K562 (cell line): ENCODE results near the gene GOLGA8G. TPM values are rescaled to one million over a fixed set of nuclear protein-coding genes. Genes with fewer than 3 reads are reported as not detected.
"Not testable (repeated sequence)": the region's sequence is repeated elsewhere in the genome, so short reads cannot be mapped to it uniquely, and the experiment has no call there.

Source experiments
- ATAC-seq: fragments of 200-7000 bp; cut with Tn5 transposase; 3 replicates; pipeline ENCODE4 v1.9.1; 2020; ENCODE audit warnings: moderate library complexity
- BruUV-seq: library from RNA; stranded (reverse); fragments of 400-500 nt; replicated peaks from 2 replicates; lab custom pipeline; 2021; lab: Mats Ljungman, UMichigan
- CTCF ChIA-PET: fragments of 300-600 bp; formaldehyde crosslinking; extraction: SDS; loops from one replicate; lab custom pipeline; 2021; ENCODE audit warnings: low intra/inter-chr PET ratio; lab: Yijun Ruan, JAX
- POLR2A ChIA-PET: fragments of 300-600, 350-650 bp; sonication (Branson Sonifier 250); formaldehyde crosslinking; extraction: SDS; loops from one replicate; lab custom pipeline; 2021; ENCODE audit warnings: antibody characterized with exemption, inconsistent platforms; lab: Yijun Ruan, JAX
- DNase-seq, 4 experiments: peaks; one replicate each; pipeline versions ENCODE4 v3.0.0 to v3.0.0-alpha.2; 2011 to 2018; ENCODE audit warnings: low spot score in 3 of 4, mixed read lengths in 3 of 4; ENCODE audit errors: extremely low read depth in 1 of 4
- FAIRE-seq: peaks from 2 replicates; lab custom pipeline; 2011; peaks lifted over from hg19 to GRCh38; lab: Jason Lieb, UNC
- H2AFZ ChIP-seq: 2 replicates; pipeline ENCODE4 v1.6.0; 2011; ENCODE audit warnings: low read depth, low read length, control low read depth, inconsistent platforms
- H3K27ac ChIP-seq: fragments of 200-600 bp; 3 replicates; pipeline ENCODE4 v1.8.0; 2011; ENCODE audit warnings: low read depth, mild to moderate bottlenecking, control low read depth, inconsistent platforms, low read length, moderate library complexity, mixed read lengths; ENCODE audit errors: extremely low read depth
- H3K27me3 ChIP-seq, 2 experiments: fragments of 300-600 bp in 1 of 2; 2 replicates in 1 of 2; 3 replicates in 1 of 2; pipeline versions ENCODE4 v1.6.0 to v1.8.0; 2011; ENCODE audit warnings: inconsistent platforms in 2 of 2, low read length in 2 of 2, mild to moderate bottlenecking in 1 of 2, mixed read lengths in 1 of 2, moderate library complexity in 1 of 2; ENCODE audit not compliant: control insufficient read depth in 2 of 2, insufficient read depth in 2 of 2
- H3K36me3 ChIP-seq: fragments of 300-600 bp; 3 replicates; pipeline ENCODE4 v1.8.0; 2011; ENCODE audit warnings: mild to moderate bottlenecking, low read length, inconsistent platforms; ENCODE audit not compliant: control insufficient read depth, insufficient read depth
- H3K4me1 ChIP-seq, 2 experiments: fragments of 200-600 bp in 1 of 2; replicated peaks in 1 of 2; 2 replicates in 1 of 2; 3 replicates in 1 of 2; pipeline versions ENCODE4 v1.5.1 to v1.8.0; 2011; ENCODE audit warnings: inconsistent platforms in 2 of 2, low read length in 2 of 2, mild to moderate bottlenecking in 1 of 2, mixed read lengths in 1 of 2, moderate library complexity in 1 of 2; ENCODE audit not compliant: control insufficient read depth in 2 of 2, insufficient read depth in 2 of 2
- H3K4me2 ChIP-seq: 2 replicates; pipeline ENCODE4 v1.6.1; 2011; ENCODE audit warnings: low read length, control low read depth, inconsistent platforms, mixed read lengths; ENCODE audit not compliant: insufficient read depth
- H3K4me3 ChIP-seq: fragments of 200-600 bp; sonication (generic), shearing (Covaris generic); 2 replicates; pipeline ENCODE4 v1.5.1; 2016; ENCODE audit warnings: control low read depth, inconsistent platforms
- H3K79me2 ChIP-seq: fragments of 200-600 bp; 3 replicates; pipeline ENCODE4 v1.8.0; 2011; ENCODE audit warnings: low read length, inconsistent platforms; ENCODE audit not compliant: control insufficient read depth, insufficient read depth
- H3K9ac ChIP-seq, 2 experiments: 2 replicates each; pipeline versions ENCODE4 v1.6.0 to v1.6.1; 2011; ENCODE audit warnings: low read depth in 2 of 2, low read length in 2 of 2, control low read depth in 1 of 2, inconsistent platforms in 1 of 2, mild to moderate bottlenecking in 1 of 2, mixed read lengths in 1 of 2; ENCODE audit not compliant: insufficient read depth in 1 of 2
- H3K9me1 ChIP-seq: one replicate; pipeline ENCODE4 v1.6.0; 2011; ENCODE audit warnings: inconsistent platforms, mild to moderate bottlenecking, low read length, moderate library complexity; ENCODE audit not compliant: control insufficient read depth, insufficient read depth
- H3K9me3 ChIP-seq: replicated peaks from 2 replicates; pipeline ENCODE4 v1.5.1; 2011; ENCODE audit warnings: low read depth, low read length, inconsistent platforms; ENCODE audit not compliant: control insufficient read depth, insufficient read depth
- H4K20me1 ChIP-seq: replicated peaks from 2 replicates; pipeline ENCODE4 v1.6.1; 2011; ENCODE audit warnings: low read length, inconsistent platforms, mixed read lengths; ENCODE audit not compliant: control insufficient read depth, insufficient read depth
- WGBS: fragments of 100-300 bp; shearing (Covaris generic); methylation state at CpG from one replicate; pipeline ENCODE4 v1.1.6; 2016; ENCODE audit warnings: low coverage, mixed read lengths; ENCODE audit not compliant: insufficient coverage; ENCODE audit errors: missing lambda C conversion rate; 5-methylcytosine and 5-hydroxymethylcytosine counted together
- in situ Hi-C: fragments of 300-500 bp; cut with MboI; formaldehyde crosslinking; loops from 4 replicates; pipeline ENCODE4 v1.15.0; 2018; ENCODE audit warnings: inconsistent platforms, mixed read lengths
- intact Hi-C: fragments of 100-400 bp; cut with micrococcal nuclease; formaldehyde crosslinking; loops from 2 replicates; pipeline ENCODE4 v1.14.2; 2022
- polyA plus RNA-seq, 8 experiments: library from polyadenylated mRNA; depleted of rRNA in 4 of 8; stranded (reverse) in 5 of 8; unstranded in 3 of 8; fragments of >200 nt; fragmentation: Nextera tagmentation in 2 of 8; fragmentation: Illumina TruSeq in 1 of 8; extraction: Ambion mirVana in 2 of 8; extraction: Trizol in 1 of 8; gene quantifications; 2 replicates each; pipeline versions ENCODE4 v1.2.1 to v1.2.3, GENCODE V29; 2011 to 2014; ENCODE audit warnings: inconsistent platforms in 1 of 8, missing spikeins in 1 of 8
- total RNA-seq, 7 experiments: library from RNA; depleted of rRNA in 6 of 7; stranded (reverse); fragments of >200 nt in 6 of 7; fragmentation: Illumina TruSeq in 2 of 7; extraction: Trizol in 2 of 7; gene quantifications; 2 replicates each; pipeline versions ENCODE4 v1.2.1 to v1.2.3, GENCODE V29; 2011 to 2021; ENCODE audit warnings: low replicate concordance in 1 of 7

GOLGA8G gene
- total and polyA plus RNA-seq, 9 of the 15 experiments (the other 6 are each of a cell fraction or from before 2014, with no cell fraction given), result 0.03 to 0.07 (median 0.03) TPM; not detected in 6

- H3K9me3 ChIP-seq, POLR2A ChIA-PET, intact Hi-C loops, DNase-seq, H3K4me3 ChIP-seq, FAIRE-seq, H3K27ac ChIP-seq, H3K4me1 ChIP-seq, H3K27me3 ChIP-seq, H3K4me2 ChIP-seq, H4K20me1 ChIP-seq, H2AFZ ChIP-seq, in situ Hi-C loops, H3K9me1 ChIP-seq, H3K36me3 ChIP-seq, H3K9ac ChIP-seq, BruUV-seq, H3K79me2 ChIP-seq, CTCF ChIA-PET: not testable (repeated sequence)
- peak; percentile 90 for ATAC-seq
- no CpG with 5 or more reads among the region's 11 CpGs for WGBS
Measured at GRCh38 chr15:28515208-28515607, 17.6 kb downstream of the GOLGA8G start.

DNA sequence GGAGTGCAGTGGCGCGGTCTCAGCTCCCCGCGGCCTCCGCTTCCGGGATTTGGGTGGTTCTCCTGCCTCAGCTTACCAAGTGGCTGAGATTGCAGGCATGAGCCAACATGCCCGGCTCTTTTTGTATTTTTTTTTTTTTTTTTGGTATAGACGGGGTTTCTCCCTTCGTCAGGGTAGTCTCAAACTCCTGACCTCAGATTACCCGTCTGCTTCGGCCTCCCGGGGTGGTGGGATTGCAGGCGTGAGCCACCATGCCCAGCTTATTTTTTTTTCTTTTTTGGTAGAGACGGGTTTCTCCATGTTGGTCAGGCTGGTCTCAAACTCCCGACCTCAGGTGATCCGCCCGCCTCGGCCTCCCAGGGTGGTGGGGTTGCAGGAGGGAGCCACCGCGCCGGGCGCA is 18.6 kb downstream of the GOLGA8G start:
- ATAC-seq, CTCF ChIA-PET, POLR2A ChIA-PET, H3K4me3 ChIP-seq, H3K27me3 ChIP-seq, BruUV-seq, H2AFZ ChIP-seq, H3K4me2 ChIP-seq, in situ Hi-C loops, H3K36me3 ChIP-seq, H3K79me2 ChIP-seq, H3K9me3 ChIP-seq, intact Hi-C loops, FAIRE-seq, H4K20me1 ChIP-seq, H3K9ac ChIP-seq, H3K9me1 ChIP-seq, H3K4me1 ChIP-seq, H3K27ac ChIP-seq, DNase-seq: not testable (repeated sequence)
- WGBS, result no CpG with 5 or more reads among the region's 22 CpGs

GRCh38 chr15:28508217-28508889 is 24.4 kb downstream of the GOLGA8G start:
- H3K9me1 ChIP-seq, H4K20me1 ChIP-seq, H3K79me2 ChIP-seq, H3K4me3 ChIP-seq, H3K36me3 ChIP-seq, FAIRE-seq, H3K27me3 ChIP-seq, DNase-seq, POLR2A ChIA-PET, H3K9me3 ChIP-seq, H3K4me1 ChIP-seq, intact Hi-C loops, H3K27ac ChIP-seq, H3K9ac ChIP-seq, CTCF ChIA-PET, in situ Hi-C loops, BruUV-seq, H2AFZ ChIP-seq, H3K4me2 ChIP-seq: not testable (repeated sequence)
- peak; percentile 59 for ATAC-seq
- no CpG with 5 or more reads among the region's 63 CpGs for WGBS

- FAIRE-seq, ATAC-seq, CTCF ChIA-PET, intact Hi-C loops, BruUV-seq, H3K9ac ChIP-seq, DNase-seq, H4K20me1 ChIP-seq, POLR2A ChIA-PET, in situ Hi-C loops, H3K4me1 ChIP-seq, H2AFZ ChIP-seq, H3K9me1 ChIP-seq, H3K36me3 ChIP-seq, H3K79me2 ChIP-seq, H3K9me3 ChIP-seq, H3K4me3 ChIP-seq, H3K27me3 ChIP-seq, H3K27ac ChIP-seq, H3K4me2 ChIP-seq: not testable (repeated sequence)
- WGBS, result no CpG with 5 or more reads among the region's 3 CpGs
Measured at GRCh38 chr15:28481340-28481739, 51.4 kb downstream of the GOLGA8G start.
